Neural cell (in vitro differentiated cells): ENCODE results near the gene BICDL1. TPM values are rescaled to one million over a fixed set of nuclear protein-coding genes. Genes with fewer than 3 reads are reported as not detected.
A peak's percentile ranks its signal among the peaks of the same experiment; 100 is the strongest.

Experiments used
- H2AFZ ChIP-seq: fragments of 200-600, 300-800 bp; sonication (generic), shearing (Covaris generic); 2 replicates; pipeline ENCODE4 v1.6.0; 2014; ENCODE audit warnings: low read depth, mild to moderate bottlenecking, antibody characterized with exemption, low read length, moderate library complexity
- H3F3A ChIP-seq: fragments of 200-600 bp; shearing (Covaris generic); 2 replicates; pipeline ENCODE4 v1.6.1; 2016; ENCODE audit warnings: mild to moderate bottlenecking, moderate library complexity, mixed read lengths, antibody characterized with exemption, low read length; ENCODE audit not compliant: insufficient read depth, poor library complexity, severe bottlenecking
- H3K27ac ChIP-seq: fragments of 200-600, 300-800 bp; sonication (generic), shearing (Covaris generic); 2 replicates; pipeline ENCODE4 v1.5.1; 2014; ENCODE audit warnings: mild to moderate bottlenecking, low read length, moderate library complexity
- H3K27me3 ChIP-seq: fragments of 300-800, 200-600 bp; sonication (generic), shearing (Covaris generic); 2 replicates; pipeline ENCODE4 v1.6.0; 2014; ENCODE audit warnings: mild to moderate bottlenecking, low read depth, low read length, moderate library complexity; ENCODE audit not compliant: insufficient read depth
- H3K36me3 ChIP-seq: fragments of 300-800, 200-600 bp; sonication (generic), shearing (Covaris generic); 2 replicates; pipeline ENCODE4 v1.5.1; 2014; ENCODE audit warnings: mild to moderate bottlenecking, antibody characterized with exemption, low read length, moderate library complexity; ENCODE audit not compliant: insufficient read depth
- H3K4me2 ChIP-seq: fragments of 300-800, 200-600 bp; sonication (generic), shearing (Covaris generic); 2 replicates; pipeline ENCODE4 v1.6.0; 2014; ENCODE audit warnings: mild to moderate bottlenecking, low read length
- H3K4me3 ChIP-seq: fragments of 300-800, 200-600 bp; sonication (generic), shearing (Covaris generic); 2 replicates; pipeline ENCODE4 v1.5.1; 2014; ENCODE audit warnings: mild to moderate bottlenecking, low read length, moderate library complexity
- H3K79me2 ChIP-seq: fragments of 200-600 bp; shearing (Covaris generic); replicated peaks from 2 replicates; pipeline ENCODE4 v1.6.0; 2014; ENCODE audit warnings: mild to moderate bottlenecking, low read length, moderate library complexity; ENCODE audit not compliant: insufficient read depth
- H3K9ac ChIP-seq: fragments of 300-800, 200-600 bp; sonication (generic), shearing (Covaris generic); 2 replicates; pipeline ENCODE4 v1.6.1; 2016; ENCODE audit warnings: mild to moderate bottlenecking, low read length, mixed read lengths
- H3K9me2 ChIP-seq: fragments of 200-600 bp; shearing (Covaris generic); 2 replicates; pipeline ENCODE4 v1.6.1; 2016; ENCODE audit warnings: mild to moderate bottlenecking, low read length, mixed read lengths; ENCODE audit not compliant: insufficient read depth
- H3K9me3 ChIP-seq: fragments of 200-600, 300-800 bp; sonication (generic), shearing (Covaris generic); 2 replicates; pipeline ENCODE4 v1.6.1; 2016; ENCODE audit warnings: mild to moderate bottlenecking, mixed run types, low read length, moderate library complexity, mixed read lengths
- H4K20me1 ChIP-seq: fragments of 200-600 bp; shearing (Covaris generic); 2 replicates; pipeline ENCODE4 v1.6.1; 2016; ENCODE audit warnings: mild to moderate bottlenecking, mixed run types; ENCODE audit not compliant: insufficient read depth
- CTCF ChIP-seq: fragments of 450-650 bp; IDR thresholded peaks from 2 replicates; pipeline ENCODE4 v1.5.1; 2014; ENCODE audit warnings: antibody characterized with exemption, mild to moderate bottlenecking, moderate library complexity; ENCODE audit not compliant: poor library complexity, severe bottlenecking
- EP300 ChIP-seq: fragments of 450-650 bp; conservative IDR thresholded peaks from 2 replicates; pipeline ENCODE4 v1.6.1; 2014; ENCODE audit warnings: antibody characterized with exemption, mild to moderate bottlenecking, moderate library complexity; ENCODE audit not compliant: poor library complexity, severe bottlenecking
- EZH2 ChIP-seq: fragments of 200-600, 300-800 bp; shearing (Covaris generic), sonication (generic); IDR thresholded peaks from 2 replicates; pipeline ENCODE4 v1.6.1; 2014; ENCODE audit warnings: antibody characterized with exemption, low read length, borderline replicate concordance, mild to moderate bottlenecking; ENCODE audit not compliant: insufficient read depth, poor library complexity, severe bottlenecking
- MXI1 ChIP-seq: fragments of 450-650 bp; conservative IDR thresholded peaks from 2 replicates; pipeline ENCODE4 v1.6.1; 2014; ENCODE audit warnings: antibody characterized with exemption, mild to moderate bottlenecking; ENCODE audit not compliant: poor library complexity, severe bottlenecking
- POLR2AphosphoS5 ChIP-seq: IDR thresholded peaks from 2 replicates; pipeline ENCODE4 v1.6.1; 2012
- RAD21 ChIP-seq: fragments of 450-650 bp; conservative IDR thresholded peaks from 2 replicates; pipeline ENCODE4 v1.6.1; 2014; ENCODE audit warnings: antibody characterized with exemption, mild to moderate bottlenecking, moderate library complexity
- REST ChIP-seq: IDR thresholded peaks from 2 replicates; pipeline ENCODE4 v1.6.1; 2012; ENCODE audit warnings: borderline replicate concordance
- SMC3 ChIP-seq: fragments of 450-650 bp; conservative IDR thresholded peaks from 2 replicates; pipeline ENCODE4 v1.6.1; 2014; ENCODE audit warnings: antibody characterized with exemption, mild to moderate bottlenecking, moderate library complexity; ENCODE audit not compliant: poor library complexity
- TAF1 ChIP-seq: IDR thresholded peaks from 2 replicates; pipeline ENCODE4 v1.6.1; 2012; ENCODE audit warnings: low read depth
- polyA plus RNA-seq: library from polyadenylated mRNA; depleted of rRNA; stranded (reverse); fragments of >200 nt; gene quantifications from 2 replicates; pipeline ENCODE4 v1.2.3, GENCODE V29; 2014

Gene BICDL1
- polyA plus RNA-seq, 1 donor from 2014 or later, result 136 TPM

- H3K4me2 ChIP-seq, result no peak overlapping the region
- no peak overlapping the region for H3K4me3 ChIP-seq
- TF ChIP-seq TAF1 (no peak), SMC3 (no peak)
- H3K27ac ChIP-seq, result no peak overlapping the region
- H3K79me2 ChIP-seq, result no peaks in the 10 kb centered on the region
- no peak overlapping the region for H3K9ac ChIP-seq
- no peaks in the 10 kb centered on the region for H3K9me3 ChIP-seq
- H2AFZ ChIP-seq, result no peak overlapping the region
- no peaks in the 10 kb centered on the region for H3K27me3 ChIP-seq
- H3K9me2 ChIP-seq, result no peaks in the 10 kb centered on the region
- H4K20me1 ChIP-seq, result peaks cover 3% of the 10 kb centered on the region
- H3F3A ChIP-seq, result no peaks in the 10 kb centered on the region
- peaks cover 5% of the 10 kb centered on the region for H3K36me3 ChIP-seq
Measured at GRCh38 chr12:120095331-120095730, 106.3 kb downstream of the BICDL1 start.

- Histone ChIP-seq H3K9me2 (no peaks in the 10 kb centered on the region), H3K4me2 (no peak overlapping the region), H3K4me3 (no peak overlapping the region), H4K20me1 (peaks cover 3% of the 10 kb centered on the region), H3F3A (no peaks in the 10 kb centered on the region), H3K27me3 (no peaks in the 10 kb centered on the region), H3K9ac (no peak overlapping the region), H3K79me2 (no peaks in the 10 kb centered on the region), H3K9me3 (no peaks in the 10 kb centered on the region), H3K27ac (no peak overlapping the region), H3K36me3 (peaks cover 5% of the 10 kb centered on the region), H2AFZ (no peak overlapping the region)
- no peak for TF ChIP-seq CTCF
- no peak for TF ChIP-seq MXI1
- TF ChIP-seq RAD21, result no peak
- TF ChIP-seq SMC3, result no peak
- TF ChIP-seq TAF1, result no peak
- no peak for TF ChIP-seq EZH2
- TF ChIP-seq EP300, result no peak
- TF ChIP-seq POLR2AphosphoS5, result no peak
Measured at GRCh38 chr12:120095736-120096135, 106.7 kb downstream of the BICDL1 start.

GRCh38 chr12:120096671-120097202 lies 107.7 kb downstream of the BICDL1 start:
- Histone ChIP-seq H3K27ac (no peak overlapping the region), H3K36me3 (peaks cover 4% of the 10 kb centered on the region), H3K4me2 (no peak overlapping the region), H3F3A (no peaks in the 10 kb centered on the region), H3K9me3 (no peaks in the 10 kb centered on the region), H3K4me3 (no peak overlapping the region), H4K20me1 (peaks cover 5% of the 10 kb centered on the region), H3K9me2 (no peaks in the 10 kb centered on the region), H2AFZ (no peak overlapping the region), H3K9ac (no peak overlapping the region), H3K27me3 (no peaks in the 10 kb centered on the region), H3K79me2 (no peaks in the 10 kb centered on the region)
- TF ChIP-seq POLR2AphosphoS5, result peak; percentile 10
- no peak for TF ChIP-seq RAD21
- no peak for TF ChIP-seq REST
